Breast epithelium (tissue), 4 donors: ENCODE results near the gene CCDC138. TPM values are rescaled to one million over a fixed set of nuclear protein-coding genes. Genes with fewer than 3 reads are reported as not detected.

ENCODE experiments used
- DNase-seq, 2 donors: peaks; one replicate each; pipeline ENCODE4 v3.0.0-alpha.2; 2019; ENCODE audit warnings: low spot score in 2 of 2
- H3K27ac ChIP-seq, 2 donors: fragments of 200-600 bp; sonication (generic) in 1 of 2; one replicate each; pipeline ENCODE4 v1.5.1; 2016 to 2019; ENCODE audit warnings: mild to moderate bottlenecking in 1 of 2
- H3K27me3 ChIP-seq, 2 donors: fragments of 200-600 bp; sonication (generic) in 1 of 2; one replicate each; pipeline versions ENCODE4 v1.5.1 to v1.6.0; 2017 to 2019; ENCODE audit warnings: control low read depth in 1 of 2, mild to moderate bottlenecking in 1 of 2
- H3K36me3 ChIP-seq: fragments of 200-600 bp; one replicate; pipeline ENCODE4 v1.5.1; 2019
- H3K4me1 ChIP-seq, 2 donors: fragments of 200-600 bp; sonication (generic); one replicate each; pipeline ENCODE4 v1.5.1; 2016 to 2019; ENCODE audit warnings: control low read depth in 1 of 2
- H3K4me3 ChIP-seq, 3 donors: fragments of 200-600 bp; sonication (generic); 1 replicate in 2 of 3; 2 replicates in 1 of 3; pipeline ENCODE4 v1.5.1; 2016 to 2019; ENCODE audit warnings: mild to moderate bottlenecking in 3 of 3, moderate library complexity in 2 of 3
- H3K9me3 ChIP-seq, 2 donors: fragments of 200-600 bp; sonication (generic) in 1 of 2; one replicate each; pipeline ENCODE4 v1.5.1; 2016 to 2019; ENCODE audit warnings: control low read depth in 1 of 2
- POLR2A ChIP-seq: fragments of 450-650 bp; IDR thresholded peaks from one replicate; pipeline ENCODE4 v1.6.1; 2016; ENCODE audit warnings: antibody characterized with exemption, mild to moderate bottlenecking, moderate library complexity
- POLR2AphosphoS5 ChIP-seq, 3 donors: sonication (generic); formaldehyde crosslinking; IDR thresholded peaks; one replicate each; pipeline ENCODE4 v1.6.1; 2017; ENCODE audit warnings: antibody characterized with exemption in 3 of 3
- intact Hi-C: fragments of 100-400 bp; cut with DNase I; formaldehyde crosslinking; loops from one replicate; pipeline ENCODE4 v1.15.1; 2023; ENCODE audit warnings: low total_unique reads
- total RNA-seq, 3 donors: library from RNA; depleted of rRNA; stranded (reverse); fragments of >200 nt; gene quantifications; one replicate each; pipeline ENCODE4 v1.1.0, GENCODE V29; 2016
- TF ChIP-seq, protein P1 (sequence below), 3 donors: fragments of 450-650 bp; IDR thresholded peaks; one replicate each; pipeline ENCODE4 v1.5.1; 2016 to 2017; ENCODE audit warnings: antibody characterized with exemption in 3 of 3, mild to moderate bottlenecking in 3 of 3, moderate library complexity in 3 of 3

The CCDC138 gene
- total RNA-seq, 3 donors from 2014 or later = 2.1 to 13.5 (median 5.2) TPM

- Histone ChIP-seq H3K4me3 (no peak overlapping the region), H3K27ac (no peak overlapping the region), H3K36me3 (no peaks in the 10 kb centered on the region), H3K27me3 (no peaks in the 10 kb centered on the region), H3K9me3 (no peaks in the 10 kb centered on the region), H3K4me1 (peaks cover 0 to 7% of the 10 kb centered on the region in 2 donors)
- peak in 1 of 2 donors; percentile 8 for DNase-seq
- intact Hi-C loops = no loop called here
- no peak for TF ChIP-seq POLR2AphosphoS5 (IDR thresholded peaks at IDR 0.05)
These were observed 122.1 kb downstream of the CCDC138 start for GRCh38 chr2:108908713-108909070.

DNA sequence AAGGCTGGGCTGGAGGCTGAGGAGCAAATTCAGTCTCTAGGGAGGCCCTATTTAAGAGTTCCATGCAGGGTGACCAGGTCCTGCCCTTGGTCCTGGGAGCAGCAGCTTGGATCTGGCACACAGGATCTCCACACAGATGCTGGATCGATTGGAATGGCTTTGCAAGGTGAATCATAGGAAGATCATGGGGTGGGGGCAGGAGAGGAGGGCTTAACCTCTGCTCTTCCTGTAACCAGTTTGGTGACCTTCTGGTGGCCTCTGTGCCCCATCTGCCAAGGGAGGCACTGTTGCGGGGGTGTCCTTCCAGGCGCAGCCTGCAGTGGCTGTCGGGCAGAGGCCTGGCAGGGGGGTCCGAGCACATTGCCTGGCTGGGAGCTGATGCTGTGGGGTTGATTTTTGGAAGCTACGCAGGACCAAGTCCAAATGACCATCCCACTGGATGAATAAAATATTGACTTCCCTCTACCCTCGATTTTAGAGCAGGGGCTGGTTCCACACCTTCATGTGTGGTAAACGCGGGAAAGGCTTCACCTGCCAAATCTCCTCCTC, 122.8 kb downstream of the CCDC138 start:
- Histone ChIP-seq H3K9me3 (no peaks in the 10 kb centered on the region), H3K27me3 (no peaks in the 10 kb centered on the region), H3K4me1 (peaks cover 0 to 7% of the 10 kb centered on the region in 2 donors), H3K36me3 (no peaks in the 10 kb centered on the region), H3K27ac (no peak overlapping the region), H3K4me3 (no peak overlapping the region)
- intact Hi-C loops = no loop called here
- TF ChIP-seq POLR2AphosphoS5 (IDR thresholded peaks at IDR 0.05) (no peak), POLR2A (no peak)
- TF ChIP-seq, protein P1, sequence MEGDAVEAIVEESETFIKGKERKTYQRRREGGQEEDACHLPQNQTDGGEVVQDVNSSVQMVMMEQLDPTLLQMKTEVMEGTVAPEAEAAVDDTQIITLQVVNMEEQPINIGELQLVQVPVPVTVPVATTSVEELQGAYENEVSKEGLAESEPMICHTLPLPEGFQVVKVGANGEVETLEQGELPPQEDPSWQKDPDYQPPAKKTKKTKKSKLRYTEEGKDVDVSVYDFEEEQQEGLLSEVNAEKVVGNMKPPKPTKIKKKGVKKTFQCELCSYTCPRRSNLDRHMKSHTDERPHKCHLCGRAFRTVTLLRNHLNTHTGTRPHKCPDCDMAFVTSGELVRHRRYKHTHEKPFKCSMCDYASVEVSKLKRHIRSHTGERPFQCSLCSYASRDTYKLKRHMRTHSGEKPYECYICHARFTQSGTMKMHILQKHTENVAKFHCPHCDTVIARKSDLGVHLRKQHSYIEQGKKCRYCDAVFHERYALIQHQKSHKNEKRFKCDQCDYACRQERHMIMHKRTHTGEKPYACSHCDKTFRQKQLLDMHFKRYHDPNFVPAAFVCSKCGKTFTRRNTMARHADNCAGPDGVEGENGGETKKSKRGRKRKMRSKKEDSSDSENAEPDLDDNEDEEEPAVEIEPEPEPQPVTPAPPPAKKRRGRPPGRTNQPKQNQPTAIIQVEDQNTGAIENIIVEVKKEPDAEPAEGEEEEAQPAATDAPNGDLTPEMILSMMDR (IDR thresholded peaks at IDR 0.05) = no peak
- no peak for DNase-seq

- H3K4me1 ChIP-seq = peaks cover 0 to 7% of the 10 kb centered on the region in 2 donors
- H3K27ac ChIP-seq = no peak overlapping the region
- H3K27me3 ChIP-seq = no peaks in the 10 kb centered on the region
- intact Hi-C loops = no loop called here
- TF ChIP-seq POLR2A (no peak), POLR2AphosphoS5 (IDR thresholded peaks at IDR 0.05) (no peak)
- TF ChIP-seq, protein P1 (IDR thresholded peaks at IDR 0.05) = no peak
- no peak overlapping the region for H3K4me3 ChIP-seq
- H3K9me3 ChIP-seq = no peaks in the 10 kb centered on the region
- H3K36me3 ChIP-seq = no peaks in the 10 kb centered on the region
- peak in 1 of 2 donors; percentile 6 for DNase-seq
These were observed 123.5 kb downstream of the CCDC138 start for GRCh38 chr2:108910011-108910431.

DNA sequence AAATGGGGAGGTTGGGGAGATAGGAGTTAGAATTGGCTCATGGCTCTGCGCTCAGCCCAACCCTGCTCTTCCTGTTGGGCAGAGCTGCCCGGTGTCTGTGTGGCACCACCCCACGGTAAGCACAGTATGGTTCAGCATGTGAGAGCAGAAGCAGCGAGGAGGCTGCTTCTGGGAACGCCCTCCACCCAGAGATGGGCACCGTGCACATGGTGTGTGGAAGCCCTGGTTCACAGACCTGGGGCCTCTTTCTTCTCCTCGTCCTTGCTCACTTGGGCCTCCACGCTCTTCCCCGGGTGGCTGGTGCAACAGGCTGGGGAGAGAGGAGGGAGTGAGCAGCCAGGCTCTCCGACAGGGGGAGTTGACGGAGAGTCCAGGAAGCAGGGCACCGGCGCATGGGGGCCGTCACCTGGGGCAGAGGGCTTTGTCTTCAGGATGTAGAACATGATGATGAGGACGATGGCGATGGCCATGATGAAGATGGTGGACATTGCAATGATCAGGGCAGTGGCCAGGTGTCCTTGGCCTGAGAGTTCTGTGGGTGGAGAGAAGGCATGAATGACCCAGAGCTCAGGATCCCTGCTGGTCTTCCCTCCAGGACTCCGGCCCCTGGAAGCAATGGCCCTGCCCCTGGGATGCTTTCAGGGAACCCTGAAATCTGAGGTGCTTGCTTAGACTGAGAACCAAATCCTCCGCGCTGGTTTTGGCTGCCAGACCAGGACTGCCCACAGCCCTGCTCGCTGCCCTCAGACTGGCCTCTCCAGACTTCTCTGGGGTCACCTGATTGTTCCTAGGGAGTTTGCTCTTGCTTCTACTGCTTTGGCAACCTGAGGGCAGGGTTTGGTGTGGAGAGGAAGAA, 124.2 kb downstream of the CCDC138 start:
- H3K36me3 ChIP-seq = no peaks in the 10 kb centered on the region
- intact Hi-C loops = no loop called here
- no peaks in the 10 kb centered on the region for H3K9me3 ChIP-seq
- DNase-seq = peak in 1 of 2 donors; percentile 15
- no peak overlapping the region for H3K4me3 ChIP-seq
- H3K4me1 ChIP-seq = peaks cover 0 to 1% of the 10 kb centered on the region in 2 donors
- TF ChIP-seq POLR2A (no peak), POLR2AphosphoS5 (IDR thresholded peaks at IDR 0.05) (no peak)
- TF ChIP-seq, protein P1 (IDR thresholded peaks at IDR 0.05) = no peak
- H3K27me3 ChIP-seq = no peaks in the 10 kb centered on the region
- H3K27ac ChIP-seq = no peak overlapping the region

- H3K27me3 ChIP-seq = no peaks in the 10 kb centered on the region
- H3K27ac ChIP-seq = no peak overlapping the region
- H3K4me1 ChIP-seq = no peaks in the 10 kb centered on the region
- no peaks in the 10 kb centered on the region for H3K9me3 ChIP-seq
- H3K4me3 ChIP-seq = no peak overlapping the region
- DNase-seq = no peak
- no peaks in the 10 kb centered on the region for H3K36me3 ChIP-seq
- intact Hi-C loops = no loop called here
- no peak for TF ChIP-seq POLR2AphosphoS5 (IDR thresholded peaks at IDR 0.05)
- TF ChIP-seq, protein P1 (IDR thresholded peaks at IDR 0.05) = no peak
- TF ChIP-seq POLR2A = no peak
These were observed 124.8 kb downstream of the CCDC138 start for GRCh38 chr2:108911401-108911800.
